Neutrophil (primary cell): ENCODE measurements around the gene ZSWIM3.

Experiments used
- H3K27ac ChIP-seq: fragments of 200-600 bp; sonication (generic); 2 replicates; pipeline ENCODE4 v1.5.1; 2016; ENCODE audit warnings: mild to moderate bottlenecking, moderate library complexity
- H3K27me3 ChIP-seq: fragments of 200-600 bp; sonication (generic); 2 replicates; pipeline ENCODE4 v1.6.0; 2016; ENCODE audit warnings: mild to moderate bottlenecking
- H3K36me3 ChIP-seq: fragments of 200-600 bp; sonication (generic); 2 replicates; pipeline ENCODE4 v1.5.1; 2017
- H3K4me1 ChIP-seq, 2 experiments: fragments of 200-600 bp in 1 of 2; sonication (generic) in 1 of 2; 1 replicate in 1 of 2; 2 replicates in 1 of 2; pipeline versions ENCODE4 v1.5.1 to v1.6.1; 2013 to 2016; ENCODE audit warnings: low read depth in 1 of 2, low read length in 1 of 2, mild to moderate bottlenecking in 1 of 2, moderate library complexity in 1 of 2; ENCODE audit not compliant: control insufficient read depth in 1 of 2, insufficient read depth in 1 of 2
- H3K4me3 ChIP-seq, 2 experiments: fragments of 200-600 bp in 1 of 2; sonication (generic) in 1 of 2; 1 replicate in 1 of 2; 2 replicates in 1 of 2; pipeline ENCODE4 v1.5.1; 2013 to 2016; ENCODE audit warnings: low read depth in 1 of 2, low read length in 1 of 2, mild to moderate bottlenecking in 1 of 2, moderate library complexity in 1 of 2
- H3K9me3 ChIP-seq: fragments of 200-600 bp; sonication (generic); 2 replicates; pipeline ENCODE4 v1.5.1; 2016
- TF ChIP-seq, protein P1 (sequence below): fragments of 200-600 bp; sonication (generic); IDR thresholded peaks from 2 replicates; pipeline ENCODE4 v1.5.1; 2016; ENCODE audit warnings: antibody characterized with exemption

ZSWIM3 gene

GRCh38 chr20:45821947-45822346 lies 35.5 kb upstream of the ZSWIM3 start:
- Histone ChIP-seq H3K27me3 (peaks cover 44% of the 10 kb centered on the region), H3K9me3 (no peaks in the 10 kb centered on the region), H3K36me3 (peaks cover 4% of the 10 kb centered on the region), H3K27ac (no peak overlapping the region), H3K4me1 (peaks cover 7 to 18% of the 10 kb centered on the region in 2 experiments), H3K4me3 (no peak overlapping the region)
- TF ChIP-seq, protein P1, sequence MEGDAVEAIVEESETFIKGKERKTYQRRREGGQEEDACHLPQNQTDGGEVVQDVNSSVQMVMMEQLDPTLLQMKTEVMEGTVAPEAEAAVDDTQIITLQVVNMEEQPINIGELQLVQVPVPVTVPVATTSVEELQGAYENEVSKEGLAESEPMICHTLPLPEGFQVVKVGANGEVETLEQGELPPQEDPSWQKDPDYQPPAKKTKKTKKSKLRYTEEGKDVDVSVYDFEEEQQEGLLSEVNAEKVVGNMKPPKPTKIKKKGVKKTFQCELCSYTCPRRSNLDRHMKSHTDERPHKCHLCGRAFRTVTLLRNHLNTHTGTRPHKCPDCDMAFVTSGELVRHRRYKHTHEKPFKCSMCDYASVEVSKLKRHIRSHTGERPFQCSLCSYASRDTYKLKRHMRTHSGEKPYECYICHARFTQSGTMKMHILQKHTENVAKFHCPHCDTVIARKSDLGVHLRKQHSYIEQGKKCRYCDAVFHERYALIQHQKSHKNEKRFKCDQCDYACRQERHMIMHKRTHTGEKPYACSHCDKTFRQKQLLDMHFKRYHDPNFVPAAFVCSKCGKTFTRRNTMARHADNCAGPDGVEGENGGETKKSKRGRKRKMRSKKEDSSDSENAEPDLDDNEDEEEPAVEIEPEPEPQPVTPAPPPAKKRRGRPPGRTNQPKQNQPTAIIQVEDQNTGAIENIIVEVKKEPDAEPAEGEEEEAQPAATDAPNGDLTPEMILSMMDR: no peak

- H3K36me3 ChIP-seq: no peaks in the 10 kb centered on the region
- no peak overlapping the region for H3K4me3 ChIP-seq
- no peak overlapping the region for H3K27ac ChIP-seq
- H3K9me3 ChIP-seq: no peaks in the 10 kb centered on the region
- peaks cover 7 to 18% of the 10 kb centered on the region in 2 experiments for H3K4me1 ChIP-seq
- TF ChIP-seq, protein P1: no peak
- H3K27me3 ChIP-seq: peaks cover 44% of the 10 kb centered on the region
Observed at GRCh38 chr20:45822857-45823256, 34.6 kb upstream of the ZSWIM3 start.

- H3K4me1 ChIP-seq: peaks cover 7 to 18% of the 10 kb centered on the region in 2 experiments
- peak overlapping the region; percentile 23 to 35 for H3K4me3 ChIP-seq
- TF ChIP-seq, protein P1: no peak
- no peak overlapping the region for H3K27ac ChIP-seq
- no peaks in the 10 kb centered on the region for H3K36me3 ChIP-seq
- peaks cover 44% of the 10 kb centered on the region for H3K27me3 ChIP-seq
- H3K9me3 ChIP-seq: no peaks in the 10 kb centered on the region
Observed at GRCh38 chr20:45823949-45824835, 33.2 kb upstream of the ZSWIM3 start.

- Histone ChIP-seq H3K9me3 (no peaks in the 10 kb centered on the region), H3K27ac (no peak overlapping the region)
- TF ChIP-seq, protein P1: no peak
Observed at GRCh38 chr20:45826381-45827019, 30.9 kb upstream of the ZSWIM3 start.

GRCh38 chr20:45827030-45827652 lies 30.3 kb upstream of the ZSWIM3 start, which contains the start of gene TNNC2:
TSS of gene TNNC2 (minus strand) at chr20:45827312. CDS start at chr20:45827248, 64 bp downstream.
- Histone ChIP-seq H3K9me3 (no peaks in the 10 kb centered on the region), H3K27ac (no peak within 1 kb of the TSS), H3K36me3 (no peaks in the 10 kb centered on the region), H3K27me3 (peaks cover 35% of the 10 kb centered on the region), H3K4me1 (peaks cover 14 to 26% of the 10 kb centered on the region in 2 experiments), H3K4me3 (no peak within 1 kb of the TSS)
- TF ChIP-seq, protein P1: no peak

More at GRCh38 chr20:45826381-45827019, 30.9 kb upstream of the ZSWIM3 start:
- Histone ChIP-seq H3K36me3 (no peaks in the 10 kb centered on the region), H3K27me3 (peaks cover 42% of the 10 kb centered on the region), H3K4me3 (no peak overlapping the region), H3K4me1 (peaks cover 7 to 20% of the 10 kb centered on the region in 2 experiments)
